Neural progenitor cell (in vitro differentiated cells): ENCODE data around the gene SCAMP3. TPM values are rescaled to one million over a fixed set of nuclear protein-coding genes. Genes with fewer than 3 reads are reported as not detected.
A peak's percentile ranks its signal among the peaks of the same experiment; 100 is the strongest.

Source experiments
- DNase-seq: peaks from one replicate; pipeline ENCODE4 v3.0.0-alpha.2; 2016; ENCODE audit warnings: low spot score
- H2AFZ ChIP-seq: fragments of 200-600 bp; sonication (generic); replicated peaks from 2 replicates; pipeline ENCODE4 v1.6.1; 2016; ENCODE audit warnings: antibody characterized with exemption
- H3F3A ChIP-seq: fragments of 200-600 bp; sonication (generic); 2 replicates; pipeline ENCODE4 v1.6.1; 2016; ENCODE audit warnings: antibody characterized with exemption, low read depth
- H3K27ac ChIP-seq: fragments of 200-600 bp; sonication (generic); 2 replicates; pipeline ENCODE4 v1.5.1; 2016; ENCODE audit warnings: mild to moderate bottlenecking
- H3K27me3 ChIP-seq: fragments of 200-600 bp; sonication (generic); 2 replicates; pipeline ENCODE4 v1.6.1; 2016; ENCODE audit warnings: mild to moderate bottlenecking, moderate library complexity
- H3K36me3 ChIP-seq: fragments of 200-600 bp; sonication (generic); 2 replicates; pipeline ENCODE4 v1.5.1; 2016
- H3K4me1 ChIP-seq: fragments of 200-600 bp; sonication (generic); 2 replicates; pipeline ENCODE4 v1.6.1; 2016; ENCODE audit warnings: mixed run types
- H3K4me2 ChIP-seq: fragments of 200-600 bp; sonication (generic); 2 replicates; pipeline ENCODE4 v1.6.1; 2016
- H3K4me3 ChIP-seq: fragments of 200-600 bp; sonication (generic); 2 replicates; pipeline ENCODE4 v1.5.1; 2016
- H3K79me2 ChIP-seq: fragments of 200-600 bp; sonication (generic); 2 replicates; pipeline ENCODE4 v1.6.1; 2016; ENCODE audit warnings: low read depth
- H3K9ac ChIP-seq: fragments of 200-600 bp; sonication (generic); 2 replicates; pipeline ENCODE4 v1.6.1; 2016
- H3K9me3 ChIP-seq: fragments of 200-600 bp; sonication (generic); 2 replicates; pipeline ENCODE4 v1.5.1; 2016; ENCODE audit warnings: low read depth
- H4K20me1 ChIP-seq: fragments of 200-600 bp; sonication (generic); 2 replicates; pipeline ENCODE4 v1.6.1; 2016; ENCODE audit warnings: low read depth
- H3K27ac Mint-ChIP-seq: 3 replicates; pipeline ENCODE4 v1.8.0; 2021; ENCODE audit warnings: mixed read lengths
- H3K27me3 Mint-ChIP-seq: 2 replicates; pipeline ENCODE4 v1.8.0; 2022; ENCODE audit warnings: low read depth, mild to moderate bottlenecking, inconsistent platforms, moderate library complexity, mixed read lengths; ENCODE audit not compliant: insufficient read depth
- H3K36me3 Mint-ChIP-seq: 3 replicates; pipeline ENCODE4 v1.8.0; 2021; ENCODE audit warnings: mixed read lengths
- H3K4me1 Mint-ChIP-seq: 3 replicates; pipeline ENCODE4 v1.8.0; 2021; ENCODE audit warnings: mixed read lengths
- H3K4me3 Mint-ChIP-seq: 3 replicates; pipeline ENCODE4 v1.8.0; 2021; ENCODE audit warnings: mild to moderate bottlenecking, moderate library complexity, mixed read lengths
- H3K9me3 Mint-ChIP-seq: 3 replicates; pipeline ENCODE4 v1.8.0; 2020; ENCODE audit warnings: mixed read lengths
- CTCF ChIP-seq: fragments of 200-600 bp; sonication (generic); IDR thresholded peaks from 2 replicates; pipeline ENCODE4 v1.5.1; 2017; ENCODE audit warnings: antibody characterized with exemption, mild to moderate bottlenecking
- EZH2 ChIP-seq: fragments of 200-600 bp; sonication (generic); IDR thresholded peaks from 2 replicates; pipeline ENCODE4 v1.6.1; 2017; ENCODE audit warnings: antibody characterized with exemption, mild to moderate bottlenecking, moderate library complexity
- EZH2phosphoT487 ChIP-seq: fragments of 200-600 bp; sonication (generic); IDR thresholded peaks from 2 replicates; pipeline ENCODE4 v1.6.1; 2017; ENCODE audit warnings: antibody characterized with exemption
- total RNA-seq: library from RNA; depleted of rRNA; stranded (reverse); fragments of >200 nt; gene quantifications from 2 replicates; pipeline ENCODE4 v1.2.3, GENCODE V29; 2015; ENCODE audit warnings: low replicate concordance

Gene SCAMP3
- total RNA-seq, 1 donor from 2014 or later = 21.8 TPM

- peaks cover 3% of the 10 kb centered on the region for H3K27me3 Mint-ChIP-seq
- no peak within 1 kb of the TSS for H3K9ac ChIP-seq
- TF ChIP-seq EZH2 (no peak), CTCF (peak; percentile 69), EZH2phosphoT487 (no peak)
- H3K27ac Mint-ChIP-seq = no peak within 1 kb of the TSS
- H3K4me3 Mint-ChIP-seq = peak within 1 kb of the TSS; percentile 76
- peak within 1 kb of the TSS; percentile 77 for H3K4me3 ChIP-seq
- peaks cover 12% of the 10 kb centered on the region for H3K36me3 Mint-ChIP-seq
- H3K4me2 ChIP-seq = peak within 1 kb of the TSS; percentile 98
- peaks cover 29% of the 10 kb centered on the region for H4K20me1 ChIP-seq
- peaks cover 43% of the 10 kb centered on the region for H3F3A ChIP-seq
- H3K79me2 ChIP-seq = peaks cover 8% of the 10 kb centered on the region
- H2AFZ ChIP-seq = peak within 1 kb of the TSS; percentile 81
- H3K36me3 ChIP-seq = no peaks in the 10 kb centered on the region
- H3K27me3 ChIP-seq = peaks cover 6% of the 10 kb centered on the region
- no peaks in the 10 kb centered on the region for H3K9me3 Mint-ChIP-seq
- peaks cover 39% of the 10 kb centered on the region for H3K4me1 Mint-ChIP-seq
- H3K4me1 ChIP-seq = peaks cover 28% of the 10 kb centered on the region
- H3K27ac ChIP-seq = no peak within 1 kb of the TSS
- H3K9me3 ChIP-seq = no peaks in the 10 kb centered on the region
- DNase-seq = peak; percentile 100
These were observed 15.1 kb upstream of the SCAMP3 start, which contains the start of gene HCN3 for GRCh38 chr1:155277070-155277901. TSS of gene HCN3 (plus strand) at chr1:155277463. CDS start at chr1:155277591, 128 bp downstream.

GRCh38 chr1:155273343-155274245 is 11.4 kb upstream of the SCAMP3 start, which contains the start of gene CLK2:
TSS of gene CLK2 (minus strand) at chr1:155273504. CDS start at chr1:155270977, 2,527 bp downstream.
- Histone ChIP-seq H3K9me3 (no peaks in the 10 kb centered on the region), H3K4me2 (peak within 1 kb of the TSS; percentile 88), H2AFZ (peak within 1 kb of the TSS; percentile 71), H4K20me1 (peaks cover 38% of the 10 kb centered on the region), H3K27me3 (peaks cover 6% of the 10 kb centered on the region), H3K36me3 (peaks cover 6% of the 10 kb centered on the region), H3K4me1 (peaks cover 27% of the 10 kb centered on the region), H3K79me2 (peaks cover 40% of the 10 kb centered on the region), H3K4me3 (peak within 1 kb of the TSS; percentile 80), H3K27ac (peak within 1 kb of the TSS; percentile 81), H3K9ac (peak within 1 kb of the TSS; percentile 65), H3F3A (peaks cover 62% of the 10 kb centered on the region)
- Mint-ChIP-seq H3K4me3 (peak within 1 kb of the TSS; percentile 95), H3K27ac (peak within 1 kb of the TSS; percentile 90), H3K9me3 (no peaks in the 10 kb centered on the region), H3K36me3 (peaks cover 23% of the 10 kb centered on the region), H3K27me3 (peaks cover 3% of the 10 kb centered on the region), H3K4me1 (peaks cover 36% of the 10 kb centered on the region)
- DNase-seq = peak; percentile 99
- peak; percentile 4 for TF ChIP-seq CTCF
- TF ChIP-seq EZH2 = no peak

- Histone ChIP-seq H3K4me1 (peaks cover 19% of the 10 kb centered on the region), H3K27ac (peak overlapping the region; percentile 81), H3F3A (peaks cover 60% of the 10 kb centered on the region), H3K9ac (peak overlapping the region; percentile 65), H3K79me2 (peaks cover 40% of the 10 kb centered on the region), H3K27me3 (peaks cover 3% of the 10 kb centered on the region), H3K4me3 (peak overlapping the region; percentile 80), H3K9me3 (no peaks in the 10 kb centered on the region), H3K4me2 (peak overlapping the region; percentile 88), H4K20me1 (peaks cover 36% of the 10 kb centered on the region), H3K36me3 (peaks cover 8% of the 10 kb centered on the region), H2AFZ (no peak overlapping the region)
- Mint-ChIP-seq H3K27me3 (peaks cover 3% of the 10 kb centered on the region), H3K4me1 (peaks cover 33% of the 10 kb centered on the region), H3K4me3 (peak overlapping the region; percentile 95), H3K9me3 (no peaks in the 10 kb centered on the region), H3K27ac (peak overlapping the region; percentile 84), H3K36me3 (peaks cover 29% of the 10 kb centered on the region)
- TF ChIP-seq CTCF = no peak
- TF ChIP-seq EZH2 = no peak
- no peak for TF ChIP-seq EZH2phosphoT487
- no peak for DNase-seq
These were observed 10.5 kb upstream of the SCAMP3 start for GRCh38 chr1:155272466-155273342.
